ENCODE results near the gene DCST2.

The DCST2 gene

GRCh38 chr1:154994591-154994990 is 39.0 kb downstream of the DCST2 start:
- Histone ChIP-seq H3K4me2 (ENCODE audit: insufficient read depth, low read length) (no peak overlapping the region), H3K9me3 (ENCODE audit: insufficient read depth, low read length, severe bottlenecking) (no peaks in the 10 kb centered on the region), H3K27me3 (ENCODE audit: insufficient read depth, low read length, poor library complexity) (peaks cover 21% of the 10 kb centered on the region), H3K79me2 (ENCODE audit: insufficient read depth, low read length) (no peaks in the 10 kb centered on the region), H3K4me3 (ENCODE audit: low read depth in 1 of 2, low read length in 2 of 2) (no peak overlapping the region), H4K20me1 (ENCODE audit: insufficient read depth, low read length) (peaks cover 53% of the 10 kb centered on the region), H3K36me3 (ENCODE audit: insufficient read depth, low read length) (peaks cover 10% of the 10 kb centered on the region), H3K27ac (ENCODE audit: low read length) (no peak overlapping the region), H2AFZ (ENCODE audit: low read depth, low read length) (no peak overlapping the region), H3K9ac (ENCODE audit: low read depth, low read length) (no peak overlapping the region), H3K4me1 (ENCODE audit: insufficient read depth, low read length) (peaks cover 17% of the 10 kb centered on the region)
- TF ChIP-seq EZH2 (IDR thresholded peaks at IDR 0.05; ENCODE audit: borderline replicate concordance, low read depth, low read length, severe bottlenecking) (no peak), CTCF (IDR thresholded peaks at IDR 0.05; ENCODE audit: borderline replicate concordance, extremely low read depth, low read length, poor library complexity, severe bottlenecking) (no peak)
- no peak for DNase-seq
- no peak for ATAC-seq (ENCODE audit: insufficient read depth, low read depth)

- Histone ChIP-seq H2AFZ (ENCODE audit: low read depth, low read length) (no peak overlapping the region), H3K9ac (ENCODE audit: low read depth, low read length) (no peak overlapping the region), H3K9me3 (ENCODE audit: insufficient read depth, low read length, severe bottlenecking) (no peaks in the 10 kb centered on the region), H3K4me3 (ENCODE audit: low read depth in 1 of 2, low read length in 2 of 2) (no peak overlapping the region), H3K4me1 (ENCODE audit: insufficient read depth, low read length) (peaks cover 15% of the 10 kb centered on the region), H3K4me2 (ENCODE audit: insufficient read depth, low read length) (no peak overlapping the region), H3K79me2 (ENCODE audit: insufficient read depth, low read length) (no peaks in the 10 kb centered on the region), H4K20me1 (ENCODE audit: insufficient read depth, low read length) (peaks cover 54% of the 10 kb centered on the region), H3K27me3 (ENCODE audit: insufficient read depth, low read length, poor library complexity) (peaks cover 17% of the 10 kb centered on the region), H3K36me3 (ENCODE audit: insufficient read depth, low read length) (peaks cover 14% of the 10 kb centered on the region), H3K27ac (ENCODE audit: low read length) (no peak overlapping the region)
- DNase-seq (no peak), ATAC-seq (ENCODE audit: insufficient read depth, low read depth) (no peak)
- TF ChIP-seq EZH2 (IDR thresholded peaks at IDR 0.05; ENCODE audit: borderline replicate concordance, low read depth, low read length, severe bottlenecking) (no peak), CTCF (IDR thresholded peaks at IDR 0.05; ENCODE audit: borderline replicate concordance, extremely low read depth, low read length, poor library complexity, severe bottlenecking) (no peak)
Observed at GRCh38 chr1:154994269-154994587, 39.4 kb downstream of the DCST2 start.

- DNase-seq, result no peak
- ATAC-seq (ENCODE audit: insufficient read depth, low read depth), result peak; percentile 5; the same call in 1 of the 3 replicates
- no peak within 1 kb of the TSS for H3K9ac ChIP-seq (ENCODE audit: low read depth, low read length)
- peaks cover 19% of the 10 kb centered on the region for H3K36me3 ChIP-seq (ENCODE audit: insufficient read depth, low read length)
- H3K27ac ChIP-seq (ENCODE audit: low read length), result no peak within 1 kb of the TSS
- H3K79me2 ChIP-seq (ENCODE audit: insufficient read depth, low read length), result no peaks in the 10 kb centered on the region
- TF ChIP-seq CTCF (IDR thresholded peaks at IDR 0.05; ENCODE audit: borderline replicate concordance, extremely low read depth, low read length, poor library complexity, severe bottlenecking) (no peak), EZH2 (IDR thresholded peaks at IDR 0.05; ENCODE audit: borderline replicate concordance, low read depth, low read length, severe bottlenecking) (no peak)
- H4K20me1 ChIP-seq (ENCODE audit: insufficient read depth, low read length), result peaks cover 55% of the 10 kb centered on the region
- no peak within 1 kb of the TSS for H3K4me3 ChIP-seq (ENCODE audit: low read depth in 1 of 2, low read length in 2 of 2)
- H3K9me3 ChIP-seq (ENCODE audit: insufficient read depth, low read length, severe bottlenecking), result no peaks in the 10 kb centered on the region
- peaks cover 13% of the 10 kb centered on the region for H3K27me3 ChIP-seq (ENCODE audit: insufficient read depth, low read length, poor library complexity)
- no peak within 1 kb of the TSS for H2AFZ ChIP-seq (ENCODE audit: low read depth, low read length)
- H3K4me1 ChIP-seq (ENCODE audit: insufficient read depth, low read length), result peaks cover 10% of the 10 kb centered on the region
- no peak within 1 kb of the TSS for H3K4me2 ChIP-seq (ENCODE audit: insufficient read depth, low read length)
Observed at GRCh38 chr1:154993572-154994268, 39.9 kb downstream of the DCST2 start, which contains the start of gene LENEP. LENEP (plus strand) TSS chr1:154993586; CDS start chr1:154993608, 22 bp downstream.
